Measurements from ENCODE around the gene ZCRB1.
A peak's percentile ranks its signal among the peaks of the same experiment; 100 is the strongest.

ZCRB1 gene, protein sequence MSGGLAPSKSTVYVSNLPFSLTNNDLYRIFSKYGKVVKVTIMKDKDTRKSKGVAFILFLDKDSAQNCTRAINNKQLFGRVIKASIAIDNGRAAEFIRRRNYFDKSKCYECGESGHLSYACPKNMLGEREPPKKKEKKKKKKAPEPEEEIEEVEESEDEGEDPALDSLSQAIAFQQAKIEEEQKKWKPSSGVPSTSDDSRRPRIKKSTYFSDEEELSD

DNA sequence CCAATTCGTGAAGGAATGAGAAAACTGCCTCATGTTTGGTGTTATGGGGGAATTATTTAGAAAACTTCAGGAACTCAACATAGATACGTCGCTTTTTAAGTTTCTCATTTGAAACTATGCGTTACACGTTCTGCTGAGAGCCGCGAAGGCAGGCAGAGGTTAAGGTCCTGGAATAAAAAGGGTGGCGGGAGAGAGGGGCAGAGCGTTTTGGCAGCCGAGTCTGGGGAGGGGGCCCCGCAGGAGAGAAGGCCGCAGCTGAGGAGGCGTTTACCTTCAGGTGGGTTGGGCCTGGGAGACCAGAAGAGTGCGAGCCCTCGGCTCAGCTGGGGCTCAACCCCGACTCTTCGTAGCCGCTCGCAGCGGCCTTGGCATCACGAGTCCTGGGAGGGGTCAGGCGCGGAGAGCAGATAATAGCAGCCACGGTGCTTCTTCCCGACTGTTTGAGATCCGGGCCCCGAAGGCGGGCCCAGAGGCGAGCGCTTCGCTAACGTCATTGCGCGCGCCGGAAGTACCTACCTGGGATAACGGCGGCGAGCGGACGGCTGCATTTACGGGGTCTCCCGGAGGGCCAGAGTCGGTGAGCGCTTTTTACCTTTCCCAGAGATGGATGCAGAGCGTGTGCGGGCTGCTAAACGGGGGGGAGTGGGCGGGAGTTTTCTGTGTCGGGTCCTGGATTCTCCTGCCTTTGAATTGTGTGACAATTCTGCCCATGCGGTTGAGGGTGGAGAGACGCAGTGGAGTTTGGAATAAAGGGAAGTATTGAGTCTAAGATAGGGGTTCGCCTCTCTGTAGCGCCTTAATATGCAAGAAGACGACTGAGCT lies at the start of gene ZCRB1, which contains the start of gene PPHLN1:
Gene ZCRB1, minus strand, starts transcription at position 442 of the 822 bp plus-strand sequence. CDS start 1,992 bp downstream, outside the sequence.
Gene PPHLN1, plus strand, starts transcription at position 515 of the 822 bp plus-strand sequence. CDS start 9,736 bp downstream, outside the sequence.
- TF ChIP-seq ZFX (IDR thresholded peaks at IDR 0.05; ENCODE audit: borderline replicate concordance): no peak
- TF ChIP-seq, protein P1, sequence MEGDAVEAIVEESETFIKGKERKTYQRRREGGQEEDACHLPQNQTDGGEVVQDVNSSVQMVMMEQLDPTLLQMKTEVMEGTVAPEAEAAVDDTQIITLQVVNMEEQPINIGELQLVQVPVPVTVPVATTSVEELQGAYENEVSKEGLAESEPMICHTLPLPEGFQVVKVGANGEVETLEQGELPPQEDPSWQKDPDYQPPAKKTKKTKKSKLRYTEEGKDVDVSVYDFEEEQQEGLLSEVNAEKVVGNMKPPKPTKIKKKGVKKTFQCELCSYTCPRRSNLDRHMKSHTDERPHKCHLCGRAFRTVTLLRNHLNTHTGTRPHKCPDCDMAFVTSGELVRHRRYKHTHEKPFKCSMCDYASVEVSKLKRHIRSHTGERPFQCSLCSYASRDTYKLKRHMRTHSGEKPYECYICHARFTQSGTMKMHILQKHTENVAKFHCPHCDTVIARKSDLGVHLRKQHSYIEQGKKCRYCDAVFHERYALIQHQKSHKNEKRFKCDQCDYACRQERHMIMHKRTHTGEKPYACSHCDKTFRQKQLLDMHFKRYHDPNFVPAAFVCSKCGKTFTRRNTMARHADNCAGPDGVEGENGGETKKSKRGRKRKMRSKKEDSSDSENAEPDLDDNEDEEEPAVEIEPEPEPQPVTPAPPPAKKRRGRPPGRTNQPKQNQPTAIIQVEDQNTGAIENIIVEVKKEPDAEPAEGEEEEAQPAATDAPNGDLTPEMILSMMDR (IDR thresholded peaks at IDR 0.05): no peak
- H3K27ac ChIP-seq: peak within 1 kb of the TSS; percentile 86

DNA sequence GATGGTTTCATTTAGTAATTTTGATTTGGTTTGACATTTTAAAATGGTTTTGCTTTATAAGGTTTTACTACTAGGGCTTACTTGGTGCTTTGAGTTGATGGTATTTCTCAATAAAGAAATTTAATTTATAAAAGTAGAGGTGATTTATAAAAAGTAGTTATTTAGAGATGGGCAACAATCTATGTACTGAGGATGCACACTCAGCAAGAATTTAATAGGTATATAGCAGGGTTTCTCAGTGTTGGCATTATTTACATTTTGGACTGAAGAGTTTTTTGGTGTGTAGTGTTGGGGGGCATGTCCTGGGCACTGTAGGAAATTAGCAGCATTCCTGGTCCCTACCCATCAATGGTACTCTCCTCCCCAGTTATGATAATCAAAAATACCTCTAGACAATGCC lies 47.8 kb upstream of the ZCRB1 start:
- no peak overlapping the region for H3K27ac ChIP-seq
- TF ChIP-seq, protein P1 (IDR thresholded peaks at IDR 0.05): no peak
- no peak for TF ChIP-seq ZFX (IDR thresholded peaks at IDR 0.05; ENCODE audit: borderline replicate concordance)

DNA sequence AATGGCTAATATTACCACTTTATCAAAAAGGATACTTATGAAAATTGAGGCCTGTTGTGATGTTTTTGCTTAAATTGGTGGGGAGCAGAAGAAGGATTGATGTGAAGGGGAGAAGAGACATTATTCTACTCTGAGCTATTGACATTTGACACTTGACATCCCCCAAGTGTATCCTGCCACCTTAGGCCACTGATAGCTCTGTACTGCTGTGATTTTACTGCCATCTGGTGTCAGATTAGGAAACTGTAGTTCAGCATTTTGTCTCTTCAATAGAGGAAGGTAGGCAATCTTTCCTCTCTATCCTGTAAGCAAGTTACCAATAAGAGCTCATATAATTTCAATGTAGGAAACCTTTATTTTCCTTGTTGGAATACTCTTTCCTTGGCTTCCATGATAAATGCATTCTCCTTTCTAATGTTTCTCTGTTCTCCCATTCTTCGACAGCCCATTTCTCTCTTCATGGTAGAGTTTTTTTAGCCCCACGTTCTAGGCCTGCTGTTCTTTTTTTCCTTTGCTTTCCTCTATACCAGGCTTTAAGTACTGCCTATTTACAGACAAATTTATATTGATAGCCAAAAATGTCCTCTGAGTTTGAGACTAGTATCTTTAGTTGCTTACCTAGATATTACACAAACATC lies 46.4 kb upstream of the ZCRB1 start:
- no peak overlapping the region for H3K27ac ChIP-seq
- no peak for TF ChIP-seq ZFX (IDR thresholded peaks at IDR 0.05; ENCODE audit: borderline replicate concordance)
- TF ChIP-seq, protein P1 (IDR thresholded peaks at IDR 0.05): peak; percentile 97

DNA sequence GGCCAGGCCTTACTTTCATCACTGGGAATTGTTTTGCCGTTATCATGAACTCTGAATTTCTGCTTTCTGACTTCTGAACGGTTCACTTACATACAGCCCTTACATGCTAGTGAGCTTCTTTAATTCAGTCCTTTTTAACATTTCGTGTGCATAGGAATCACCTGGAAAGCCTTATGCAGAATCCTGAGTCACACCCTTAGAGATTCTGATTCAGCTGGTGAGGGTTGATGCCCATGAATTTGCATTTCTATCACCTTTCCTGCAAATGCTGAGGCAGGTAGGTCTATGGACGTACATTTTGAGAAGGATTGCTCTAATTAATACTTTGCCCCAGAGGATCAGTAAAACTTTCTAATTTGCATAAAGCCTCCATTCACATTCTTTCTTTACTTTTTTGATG lies 44.1 kb upstream of the ZCRB1 start:
- no peak overlapping the region for H3K27ac ChIP-seq
- TF ChIP-seq, protein P1 (IDR thresholded peaks at IDR 0.05): no peak
- no peak for TF ChIP-seq ZFX (IDR thresholded peaks at IDR 0.05; ENCODE audit: borderline replicate concordance)

DNA sequence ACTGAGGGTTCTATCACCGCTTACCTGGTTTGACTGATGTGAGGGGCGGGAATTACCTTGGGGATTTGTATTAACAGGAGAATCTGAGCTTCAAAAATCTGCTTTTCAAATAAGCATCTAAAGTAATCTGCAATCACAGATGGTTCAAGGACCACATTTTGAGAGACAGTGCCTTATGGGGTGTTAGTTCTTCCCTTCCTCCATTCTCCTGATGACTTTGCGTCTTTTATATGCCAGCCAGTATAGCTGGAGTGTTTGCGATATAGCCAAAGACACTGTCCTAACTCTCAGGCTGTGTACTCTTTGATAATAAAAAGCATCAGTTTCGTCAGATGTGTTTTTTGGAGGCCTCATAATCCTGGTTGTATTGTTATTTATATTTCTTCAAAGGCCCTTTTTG lies 39.6 kb upstream of the ZCRB1 start:
- no peak overlapping the region for H3K27ac ChIP-seq
- TF ChIP-seq ZFX (IDR thresholded peaks at IDR 0.05; ENCODE audit: borderline replicate concordance): no peak
- TF ChIP-seq, protein P1 (IDR thresholded peaks at IDR 0.05): no peak

DNA sequence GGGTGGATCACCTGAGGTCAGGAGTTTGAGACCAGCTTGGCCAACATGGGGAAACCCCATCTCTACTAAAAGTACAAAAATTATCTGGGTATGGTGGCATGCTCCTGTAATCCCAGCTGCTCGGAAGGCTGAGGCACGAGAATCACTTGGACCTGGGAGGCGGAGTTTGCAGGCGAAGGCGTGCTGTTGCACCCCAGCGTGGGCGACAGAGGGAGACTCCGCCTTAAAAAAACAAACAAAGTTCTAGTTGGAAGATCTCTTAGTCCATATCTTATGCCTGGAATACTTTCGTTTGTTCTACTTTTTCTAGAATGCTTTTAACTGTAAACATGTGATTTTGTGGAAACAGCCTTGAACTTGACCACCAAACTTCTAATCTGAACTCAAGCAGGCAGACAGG lies 38.8 kb upstream of the ZCRB1 start:
- H3K27ac ChIP-seq: no peak overlapping the region
- TF ChIP-seq, protein P1 (IDR thresholded peaks at IDR 0.05): no peak
- TF ChIP-seq ZFX (IDR thresholded peaks at IDR 0.05; ENCODE audit: borderline replicate concordance): no peak
